ENCODE data around the gene TAF10. TPM values are rescaled to one million over a fixed set of nuclear protein-coding genes. Genes with fewer than 3 reads are reported as not detected.

TAF10 gene
- total and polyA plus RNA-seq, 2 donors: 119 to 160 TPM

- Histone ChIP-seq H3K9me3 (ENCODE audit: control insufficient read depth in 2 of 2, insufficient read depth in 1 of 2, low read length in 1 of 2) (no peaks in the 10 kb centered on the region), H3K27ac (ENCODE audit: low read depth in 1 of 2, low read length in 1 of 2) (no peak overlapping the region), H3K4me1 (ENCODE audit: control insufficient read depth in 2 of 2, insufficient read depth in 2 of 2, low read length in 2 of 2) (peaks cover 0 to 3% of the 10 kb centered on the region in 2 donors), H3K36me3 (ENCODE audit: control insufficient read depth in 2 of 2, insufficient read depth in 2 of 2, low read length in 1 of 2) (no peaks in the 10 kb centered on the region), H3K27me3 (ENCODE audit: control insufficient read depth in 2 of 2, insufficient read depth in 1 of 2, low read length in 1 of 2) (no peaks in the 10 kb centered on the region), H3K4me3 (ENCODE audit: low read length in 2 of 2) (no peak overlapping the region)
- no peak for DNase-seq (ENCODE audit: low read depth in 6 of 9, low spot score in 9 of 9)
- WGBS: 97% methylated on average over 2 of the region's 2 CpGs
Measured at GRCh38 chr11:6565325-6565724, 46.7 kb downstream of the TAF10 start.

GRCh38 chr11:6563667-6564066, 48.3 kb downstream of the TAF10 start:
- 92% methylated on average over 10 of the region's 10 CpGs for WGBS
- no peaks in the 10 kb centered on the region for H3K36me3 ChIP-seq (ENCODE audit: control insufficient read depth in 2 of 2, insufficient read depth in 2 of 2, low read length in 1 of 2)
- peaks cover 0 to 3% of the 10 kb centered on the region in 2 donors for H3K4me1 ChIP-seq (ENCODE audit: control insufficient read depth in 2 of 2, insufficient read depth in 2 of 2, low read length in 2 of 2)
- no peak overlapping the region for H3K4me3 ChIP-seq (ENCODE audit: low read length in 2 of 2)
- H3K9me3 ChIP-seq (ENCODE audit: control insufficient read depth in 2 of 2, insufficient read depth in 1 of 2, low read length in 1 of 2): no peaks in the 10 kb centered on the region
- no peaks in the 10 kb centered on the region for H3K27me3 ChIP-seq (ENCODE audit: control insufficient read depth in 2 of 2, insufficient read depth in 1 of 2, low read length in 1 of 2)
- no peak overlapping the region for H3K27ac ChIP-seq (ENCODE audit: low read depth in 1 of 2, low read length in 1 of 2)
- DNase-seq (ENCODE audit: low read depth in 6 of 9, low spot score in 9 of 9): no peak

GRCh38 chr11:6563121-6563619, 48.8 kb downstream of the TAF10 start:
- DNase-seq (ENCODE audit: low read depth in 6 of 9, low spot score in 9 of 9): no peak
- Histone ChIP-seq H3K9me3 (ENCODE audit: control insufficient read depth in 2 of 2, insufficient read depth in 1 of 2, low read length in 1 of 2) (no peaks in the 10 kb centered on the region), H3K27me3 (ENCODE audit: control insufficient read depth in 2 of 2, insufficient read depth in 1 of 2, low read length in 1 of 2) (no peaks in the 10 kb centered on the region), H3K4me1 (ENCODE audit: control insufficient read depth in 2 of 2, insufficient read depth in 2 of 2, low read length in 2 of 2) (no peaks in the 10 kb centered on the region), H3K36me3 (ENCODE audit: control insufficient read depth in 2 of 2, insufficient read depth in 2 of 2, low read length in 1 of 2) (no peaks in the 10 kb centered on the region), H3K4me3 (ENCODE audit: low read length in 2 of 2) (no peak overlapping the region), H3K27ac (ENCODE audit: low read depth in 1 of 2, low read length in 1 of 2) (no peak overlapping the region)
- 94% methylated on average over 4 of the region's 4 CpGs for WGBS

GRCh38 chr11:6561288-6561687, 50.7 kb downstream of the TAF10 start:
- Histone ChIP-seq H3K4me1 (ENCODE audit: control insufficient read depth in 2 of 2, insufficient read depth in 2 of 2, low read length in 2 of 2) (no peaks in the 10 kb centered on the region), H3K4me3 (ENCODE audit: low read length in 2 of 2) (no peak overlapping the region), H3K27ac (ENCODE audit: low read depth in 1 of 2, low read length in 1 of 2) (no peak overlapping the region), H3K36me3 (ENCODE audit: control insufficient read depth in 2 of 2, insufficient read depth in 2 of 2, low read length in 1 of 2) (no peaks in the 10 kb centered on the region), H3K27me3 (ENCODE audit: control insufficient read depth in 2 of 2, insufficient read depth in 1 of 2, low read length in 1 of 2) (no peaks in the 10 kb centered on the region), H3K9me3 (ENCODE audit: control insufficient read depth in 2 of 2, insufficient read depth in 1 of 2, low read length in 1 of 2) (no peaks in the 10 kb centered on the region)
- DNase-seq (ENCODE audit: low read depth in 6 of 9, low spot score in 9 of 9): no peak
- WGBS: 95% methylated on average over 3 of the region's 3 CpGs

Other genes with a start within 250 kb of the TAF10 start
- gene SMPD1, start 221.7 kb downstream of the TAF10 start, total RNA-seq: 17.4 TPM
- gene SMPD1, start 221.7 kb downstream of the TAF10 start, polyA plus RNA-seq: 68.8 TPM
- 47.0 TPM for gene APBB1, start 193.1 kb downstream of the TAF10 start, total RNA-seq
- 70.6 TPM for gene APBB1, start 193.1 kb downstream of the TAF10 start, polyA plus RNA-seq
- 0.38 TPM for gene HPX, start 171.2 kb downstream of the TAF10 start, total RNA-seq
- gene HPX, start 171.2 kb downstream of the TAF10 start, polyA plus RNA-seq: 1.9 TPM
- gene TRIM3, start 138.3 kb downstream of the TAF10 start, total RNA-seq: 2.8 TPM
- gene TRIM3, start 138.3 kb downstream of the TAF10 start, polyA plus RNA-seq: 8.3 TPM
- 27.4 TPM for gene ARFIP2, start 130.9 kb downstream of the TAF10 start, total RNA-seq
- gene ARFIP2, start 130.9 kb downstream of the TAF10 start, polyA plus RNA-seq: 40.7 TPM
- gene TIMM10B, start 130.7 kb downstream of the TAF10 start, total RNA-seq: 18.7 TPM
- gene TIMM10B, start 130.7 kb downstream of the TAF10 start, polyA plus RNA-seq: 18.5 TPM
- 3.4 TPM for gene DNHD1, start 114.9 kb downstream of the TAF10 start, total RNA-seq
- 21.6 TPM for gene DNHD1, start 114.9 kb downstream of the TAF10 start, polyA plus RNA-seq
- gene RRP8, start 8.6 kb downstream of the TAF10 start, total RNA-seq: 22.0 TPM
- gene RRP8, start 8.6 kb downstream of the TAF10 start, polyA plus RNA-seq: 32.2 TPM
- gene ILK, start 8.4 kb downstream of the TAF10 start, total RNA-seq: 68.6 TPM
- 74.6 TPM for gene ILK, start 8.4 kb downstream of the TAF10 start, polyA plus RNA-seq
- 14.5 TPM for gene TPP1, start 7.2 kb upstream of the TAF10 start, total RNA-seq
- gene TPP1, start 7.2 kb upstream of the TAF10 start, polyA plus RNA-seq: 59.4 TPM
- gene DCHS1, start 43.6 kb upstream of the TAF10 start, total RNA-seq: 3.2 TPM
- gene DCHS1, start 43.6 kb upstream of the TAF10 start, polyA plus RNA-seq: 6.5 TPM
- 43.8 TPM for gene MRPL17, start 71.1 kb upstream of the TAF10 start, total RNA-seq
- gene MRPL17, start 71.1 kb upstream of the TAF10 start, polyA plus RNA-seq: 42.2 TPM
- gene OR2AG2, start 159.8 kb upstream of the TAF10 start, total RNA-seq: 0.05 TPM
- gene OR2AG2, start 159.8 kb upstream of the TAF10 start, polyA plus RNA-seq: 0.05 TPM
- not detected for gene OR2AG1, start 170.8 kb upstream of the TAF10 start, total RNA-seq
- 0.02 TPM for gene OR2AG1, start 170.8 kb upstream of the TAF10 start, polyA plus RNA-seq
- gene OR6A2, start 187.5 kb upstream of the TAF10 start, total RNA-seq: 0.05 TPM
- 0.05 TPM for gene OR6A2, start 187.5 kb upstream of the TAF10 start, polyA plus RNA-seq
- gene OR10A5, start 233.5 kb upstream of the TAF10 start, total RNA-seq: not detected
- gene OR10A5, start 233.5 kb upstream of the TAF10 start, polyA plus RNA-seq: not detected

Data from thymus (tissue), 11 donors.